Muscle of leg (tissue), 11 donors: ENCODE results near the gene PLEKHA6. TPM values are rescaled to one million over a fixed set of nuclear protein-coding genes. Genes with fewer than 3 reads are reported as not detected.

ENCODE experiments used
- DNase-seq: peaks from one replicate; pipeline ENCODE4 v3.0.0; 2013
- H3K27ac ChIP-seq: one replicate; pipeline ENCODE4 v1.5.1; 2013; ENCODE audit warnings: mild to moderate bottlenecking, low read length, control low read depth
- H3K27me3 ChIP-seq: one replicate; pipeline ENCODE4 v1.6.1; 2013; ENCODE audit warnings: low read length; ENCODE audit not compliant: control insufficient read depth, insufficient read depth
- H3K36me3 ChIP-seq: one replicate; pipeline ENCODE4 v1.6.1; 2013; ENCODE audit warnings: low read length; ENCODE audit not compliant: control insufficient read depth, insufficient read depth
- H3K4me1 ChIP-seq: one replicate; pipeline ENCODE4 v1.6.1; 2013; ENCODE audit warnings: low read length; ENCODE audit not compliant: control insufficient read depth, insufficient read depth
- H3K4me3 ChIP-seq: one replicate; pipeline ENCODE4 v1.5.1; 2013; ENCODE audit warnings: low read length, control low read depth
- H3K9me3 ChIP-seq: replicated peaks from 2 replicates; pipeline ENCODE4 v1.6.1; 2013; ENCODE audit warnings: low read depth, low read length; ENCODE audit not compliant: control insufficient read depth
- WGBS: methylation state at CpG from one replicate; pipeline ENCODE4 v1.1.5; 2013; ENCODE audit warnings: missing lambda C conversion rate; ENCODE audit not compliant: insufficient coverage; 5-methylcytosine and 5-hydroxymethylcytosine counted together
- polyA plus RNA-seq, 8 donors: library from polyadenylated mRNA; unstranded; fragments of 120-200 nt; gene quantifications; one replicate each; pipeline versions ENCODE4 v1.2.1 to v1.2.3, GENCODE V29; 2013; ENCODE audit warnings: inconsistent platforms in 1 of 8, low replicate concordance in 1 of 8; ENCODE audit not compliant: insufficient read length in 8 of 8, insufficient read depth in 1 of 8
- total RNA-seq: library from RNA; stranded (reverse); fragments of 120-200 nt; gene quantifications from one replicate; pipeline ENCODE4 v1.2.4, GENCODE V29; 2013

PLEKHA6 gene
- total and polyA plus RNA-seq, 9 donors = 2.2 to 10.0 (median 4.8) TPM

DNA sequence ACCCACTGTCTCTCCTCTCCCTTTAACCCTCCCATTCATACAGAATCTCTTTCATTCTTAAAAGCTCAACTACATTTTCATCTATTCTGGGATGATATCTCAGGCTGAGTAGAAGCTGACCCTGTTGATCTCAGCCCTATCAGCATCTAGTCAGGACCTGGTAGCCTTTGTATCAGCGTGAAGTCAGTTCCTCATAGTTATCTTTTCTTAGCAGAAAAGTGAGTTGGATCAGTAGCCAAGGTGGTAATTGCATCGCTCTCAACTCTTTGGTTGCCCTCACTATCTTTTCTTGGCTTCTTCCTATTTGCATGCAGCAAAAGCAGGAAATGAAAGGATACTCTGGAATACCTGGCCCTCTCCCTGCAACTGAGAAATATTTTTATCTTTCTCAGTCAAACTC is 132.4 kb downstream of the PLEKHA6 start:
- Histone ChIP-seq H3K9me3 (no peaks in the 10 kb centered on the region), H3K36me3 (no peaks in the 10 kb centered on the region), H3K4me1 (peaks cover 11% of the 10 kb centered on the region), H3K4me3 (no peak overlapping the region), H3K27ac (no peak overlapping the region), H3K27me3 (no peaks in the 10 kb centered on the region)
- no peak for DNase-seq
- 80% methylated on average over 1 of the region's 2 CpGs for WGBS

DNA sequence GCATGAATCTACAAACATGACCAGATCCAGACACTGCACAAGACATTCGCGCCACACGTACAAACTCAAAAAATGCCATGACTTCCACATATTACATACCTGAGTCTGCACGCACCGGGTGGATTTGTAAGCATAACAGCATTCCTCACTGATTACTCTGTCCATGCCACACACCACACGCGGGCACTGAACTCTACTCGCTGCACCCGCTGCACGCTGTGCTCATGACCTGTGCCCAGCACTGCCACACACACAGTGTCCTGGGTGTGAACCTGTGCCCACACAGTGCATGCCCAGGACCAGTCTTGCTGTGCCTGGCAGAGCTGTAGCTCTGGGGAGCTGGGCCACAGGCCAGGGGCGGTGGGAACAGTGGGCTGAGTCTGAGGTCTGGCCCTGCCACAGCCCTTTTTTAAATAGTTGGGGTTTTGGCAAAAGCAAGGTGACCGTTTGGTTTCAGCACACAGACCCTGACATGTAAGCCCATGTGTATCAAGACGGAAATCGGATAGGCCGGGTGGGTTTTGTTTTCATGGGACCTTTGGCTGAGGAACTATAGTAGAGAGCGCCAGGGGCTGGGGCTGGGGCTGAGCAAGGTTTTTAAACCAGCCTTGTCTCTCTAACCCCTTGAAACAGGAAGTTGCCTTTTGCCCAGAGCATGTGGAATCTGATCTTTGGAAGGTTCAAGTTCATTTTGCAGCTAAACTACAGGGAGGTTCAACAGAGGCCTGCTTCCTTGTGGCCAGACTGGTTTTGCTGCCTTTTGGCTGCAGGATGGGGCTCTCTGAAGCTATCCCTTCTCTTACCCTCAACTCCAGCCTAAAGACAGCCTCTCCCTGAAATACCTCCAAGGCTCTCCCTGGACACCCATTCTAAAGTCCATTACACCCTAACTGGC is 133.6 kb downstream of the PLEKHA6 start:
- Histone ChIP-seq H3K27me3 (no peaks in the 10 kb centered on the region), H3K36me3 (no peaks in the 10 kb centered on the region), H3K4me3 (no peak overlapping the region), H3K4me1 (peaks cover 12% of the 10 kb centered on the region), H3K9me3 (no peaks in the 10 kb centered on the region), H3K27ac (no peak overlapping the region)
- DNase-seq = no peak
- 70% methylated on average over 14 of the region's 16 CpGs for WGBS

DNA sequence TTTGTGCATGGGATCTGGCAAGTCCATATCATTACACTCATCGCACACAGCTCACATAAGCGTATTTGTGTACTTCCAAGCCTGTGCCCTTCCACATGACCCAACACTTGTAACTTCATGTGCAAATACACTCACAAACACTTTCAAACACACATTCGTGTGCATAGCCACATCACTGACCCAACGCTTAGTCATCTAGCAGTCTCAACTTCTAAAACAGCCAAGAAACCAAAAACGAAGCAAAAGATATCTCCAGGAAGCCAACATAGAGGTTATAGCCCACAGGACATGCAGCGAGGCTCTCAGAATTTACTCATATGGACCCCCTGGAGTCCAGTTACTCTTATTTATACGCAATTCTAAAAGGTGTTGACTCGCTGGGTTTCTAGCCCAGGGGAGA is 135.1 kb downstream of the PLEKHA6 start:
- no peak for DNase-seq
- Histone ChIP-seq H3K4me3 (no peak overlapping the region), H3K27ac (no peak overlapping the region), H3K36me3 (no peaks in the 10 kb centered on the region), H3K4me1 (peaks cover 12% of the 10 kb centered on the region), H3K27me3 (no peaks in the 10 kb centered on the region), H3K9me3 (no peaks in the 10 kb centered on the region)
- 68% methylated on average over 4 of the region's 8 CpGs for WGBS

DNA sequence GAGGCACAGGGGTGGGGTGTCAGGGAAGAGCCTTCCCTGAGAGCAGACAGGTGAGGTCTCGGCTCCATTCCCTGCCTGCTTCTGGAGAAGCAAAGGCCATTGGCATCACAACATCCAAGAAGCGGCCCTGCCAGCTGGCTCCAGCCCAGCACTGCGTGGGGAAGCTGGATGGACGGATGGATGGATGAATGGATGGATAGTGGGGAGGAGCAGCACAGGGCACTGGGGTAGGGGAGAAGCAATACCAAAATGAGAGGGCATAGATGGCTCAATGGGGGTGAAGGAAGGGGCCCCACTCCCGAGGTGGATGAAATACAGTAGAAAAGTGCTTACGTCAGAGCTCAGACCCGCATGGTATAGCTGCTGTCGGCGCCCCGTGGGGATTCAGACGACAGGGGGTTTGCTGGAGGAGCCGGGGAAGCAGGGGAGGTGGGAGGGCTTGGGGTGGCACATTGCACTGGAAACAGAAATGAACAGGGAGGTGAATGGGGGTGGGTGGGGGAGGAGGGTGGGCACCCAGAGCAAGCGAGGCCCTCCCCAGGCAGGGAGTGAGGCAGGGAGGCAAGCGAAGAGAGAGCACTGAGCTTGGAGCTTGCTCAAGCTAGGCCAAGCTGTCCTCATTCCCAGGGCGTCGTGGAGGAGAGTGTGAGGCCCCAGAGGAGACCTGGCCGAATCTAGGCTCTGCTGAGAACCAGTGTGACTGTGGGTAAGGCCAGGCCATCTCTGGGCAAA is 136.4 kb downstream of the PLEKHA6 start:
- H3K4me1 ChIP-seq = peaks cover 12% of the 10 kb centered on the region
- H3K36me3 ChIP-seq = no peaks in the 10 kb centered on the region
- no peak for DNase-seq
- H3K9me3 ChIP-seq = no peaks in the 10 kb centered on the region
- no peak overlapping the region for H3K27ac ChIP-seq
- WGBS = 55% methylated on average over 8 of the region's 17 CpGs
- no peak overlapping the region for H3K4me3 ChIP-seq
- H3K27me3 ChIP-seq = no peaks in the 10 kb centered on the region

DNA sequence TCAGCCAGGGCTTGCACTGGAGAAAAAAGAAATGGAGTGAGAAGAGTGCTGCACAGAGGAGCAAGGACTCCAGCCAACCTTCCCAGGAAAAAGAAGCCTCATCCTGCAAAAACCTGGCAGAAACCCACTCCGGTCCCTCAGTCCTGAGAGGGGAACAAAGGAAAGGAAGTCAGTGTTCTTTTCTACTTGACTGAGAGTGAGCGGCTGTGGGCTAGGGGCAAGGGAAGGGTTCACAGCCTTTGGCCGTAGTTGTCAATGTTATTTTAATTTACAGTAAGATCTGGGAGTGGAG is 137.0 kb downstream of the PLEKHA6 start:
- no peaks in the 10 kb centered on the region for H3K36me3 ChIP-seq
- peak; percentile 88 for DNase-seq
- 23% methylated on average over 3 of the region's 3 CpGs for WGBS
- no peak overlapping the region for H3K4me3 ChIP-seq
- peaks cover 12% of the 10 kb centered on the region for H3K4me1 ChIP-seq
- H3K27me3 ChIP-seq = peaks cover under 1% of the 10 kb centered on the region
- H3K27ac ChIP-seq = no peak overlapping the region
- H3K9me3 ChIP-seq = no peaks in the 10 kb centered on the region

DNA sequence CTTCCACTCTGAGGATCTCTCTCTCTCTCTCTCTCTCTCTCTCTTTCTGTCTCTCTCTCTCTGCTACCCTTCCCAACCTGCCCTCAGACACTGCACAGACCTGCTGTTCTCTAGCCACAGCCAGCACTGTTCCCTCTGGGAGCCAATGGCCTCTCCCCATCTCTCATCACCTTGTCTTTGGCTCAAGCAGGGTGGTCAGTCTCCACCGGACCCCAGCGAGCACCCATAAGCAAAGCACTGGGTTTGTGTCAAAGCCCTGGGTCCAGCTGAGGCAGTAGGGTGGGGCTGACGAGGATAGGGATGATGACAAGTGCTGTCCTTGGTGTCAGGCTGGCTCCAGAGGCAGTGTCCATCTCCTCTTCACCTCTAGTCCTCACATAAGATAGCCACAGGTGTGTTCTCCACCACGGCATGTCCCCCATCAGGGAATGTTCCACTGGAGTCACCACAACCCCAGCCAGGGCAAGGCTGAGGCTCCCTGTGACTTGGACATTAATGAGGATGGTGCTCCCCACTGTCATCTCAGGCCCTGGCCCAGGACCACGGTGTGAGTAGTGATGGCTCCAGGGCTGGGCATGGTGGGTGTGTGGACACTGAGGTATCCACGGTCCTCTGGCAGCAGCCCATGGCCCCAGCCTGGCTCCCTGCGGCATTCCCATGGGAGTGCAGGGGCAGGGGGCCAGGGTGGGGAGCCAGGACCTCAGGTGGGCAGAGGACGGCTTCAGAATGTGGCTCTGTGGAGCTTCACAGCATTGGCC is 137.5 kb downstream of the PLEKHA6 start:
- H3K27ac ChIP-seq = no peak overlapping the region
- H3K4me1 ChIP-seq = peaks cover 12% of the 10 kb centered on the region
- H3K36me3 ChIP-seq = no peaks in the 10 kb centered on the region
- H3K4me3 ChIP-seq = no peak overlapping the region
- DNase-seq = no peak
- H3K27me3 ChIP-seq = peaks cover 2% of the 10 kb centered on the region
- H3K9me3 ChIP-seq = no peaks in the 10 kb centered on the region
- 57% methylated on average over 3 of the region's 8 CpGs for WGBS

DNA sequence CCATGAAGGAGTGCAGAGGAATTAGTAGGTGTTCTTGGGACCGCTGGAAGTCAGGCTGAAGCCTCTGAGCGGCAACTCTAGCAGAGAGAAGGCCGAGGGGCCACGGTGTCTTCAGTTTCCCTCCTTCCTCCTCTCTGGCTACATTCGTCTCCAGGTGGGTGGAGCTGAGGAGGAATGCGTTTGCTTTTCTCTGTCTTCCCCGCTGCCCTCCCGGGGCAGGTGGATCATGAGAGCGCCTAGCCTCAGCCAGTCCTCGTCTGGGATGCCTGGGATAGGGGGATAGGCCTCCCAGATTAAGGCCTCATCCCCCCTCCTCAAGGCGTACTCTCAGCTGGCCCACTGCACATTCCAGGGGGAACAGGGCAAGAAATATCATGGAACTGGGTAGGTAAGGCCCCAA is 138.5 kb downstream of the PLEKHA6 start:
- Histone ChIP-seq H3K27ac (no peak overlapping the region), H3K27me3 (peaks cover 2% of the 10 kb centered on the region), H3K9me3 (no peaks in the 10 kb centered on the region), H3K4me1 (peaks cover 9% of the 10 kb centered on the region), H3K36me3 (no peaks in the 10 kb centered on the region), H3K4me3 (no peak overlapping the region)
- WGBS = 100% methylated on average over 1 of the region's 11 CpGs
- DNase-seq = no peak

DNA sequence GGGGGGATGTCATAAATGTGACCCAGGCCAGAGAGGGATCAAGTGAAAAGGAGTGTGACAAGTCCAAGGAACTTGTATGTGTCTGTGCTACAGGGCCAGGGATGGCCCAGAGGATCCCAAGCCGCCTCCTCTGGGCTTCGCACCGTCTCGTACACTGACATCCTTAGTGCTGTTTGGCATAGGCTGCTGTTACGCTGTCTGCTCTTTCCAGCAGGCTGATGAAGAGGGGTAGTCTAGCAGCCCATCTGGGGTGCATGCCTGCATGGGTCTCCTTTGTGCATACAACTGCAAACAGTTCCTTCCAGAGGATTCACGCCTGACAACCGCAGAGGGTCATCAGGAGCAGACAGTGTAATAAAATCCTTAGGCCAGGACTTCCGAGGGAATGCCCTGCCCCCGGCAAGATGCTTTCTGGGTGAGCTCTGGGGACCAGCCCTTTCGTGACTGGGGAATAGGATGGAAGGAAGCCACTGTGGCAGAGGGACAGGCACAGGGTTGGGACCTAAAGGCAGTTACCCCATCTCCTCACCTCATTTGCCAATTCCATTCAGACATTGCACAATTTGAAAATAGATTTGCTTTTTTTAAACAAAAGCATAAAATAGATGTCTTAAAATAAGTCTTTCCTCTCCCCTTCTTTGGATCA is 139.6 kb downstream of the PLEKHA6 start:
- Histone ChIP-seq H3K36me3 (no peaks in the 10 kb centered on the region), H3K9me3 (no peaks in the 10 kb centered on the region), H3K4me3 (no peak overlapping the region), H3K4me1 (peaks cover 9% of the 10 kb centered on the region), H3K27ac (no peak overlapping the region), H3K27me3 (peaks cover 2% of the 10 kb centered on the region)
- 85% methylated on average over 5 of the region's 10 CpGs for WGBS
- DNase-seq = no peak

DNA sequence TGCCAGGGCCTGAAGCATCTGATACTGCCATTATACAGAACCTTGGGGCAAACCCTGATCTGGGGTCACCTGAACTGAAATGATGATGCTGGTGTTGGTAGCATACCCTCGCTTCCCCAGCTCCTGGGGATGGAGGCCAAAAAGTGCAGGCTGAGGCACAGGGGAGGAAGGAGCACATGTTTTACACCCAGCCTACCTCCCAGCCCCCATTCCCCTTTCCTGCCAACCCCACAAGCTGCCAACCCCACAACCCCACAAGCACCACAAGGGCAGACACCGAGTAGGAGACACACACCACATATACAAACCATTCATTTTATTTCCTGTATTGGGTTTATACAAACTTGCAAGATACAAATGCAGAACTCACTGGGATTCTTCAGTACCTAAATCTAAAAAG is 141.2 kb downstream of the PLEKHA6 start:
- Histone ChIP-seq H3K27ac (no peak overlapping the region), H3K9me3 (no peaks in the 10 kb centered on the region), H3K36me3 (no peaks in the 10 kb centered on the region), H3K4me3 (no peak overlapping the region), H3K27me3 (peaks cover 10% of the 10 kb centered on the region), H3K4me1 (peaks cover 19% of the 10 kb centered on the region)
- DNase-seq = no peak
- no CpG with 5 or more reads among the region's 2 CpGs for WGBS

DNA sequence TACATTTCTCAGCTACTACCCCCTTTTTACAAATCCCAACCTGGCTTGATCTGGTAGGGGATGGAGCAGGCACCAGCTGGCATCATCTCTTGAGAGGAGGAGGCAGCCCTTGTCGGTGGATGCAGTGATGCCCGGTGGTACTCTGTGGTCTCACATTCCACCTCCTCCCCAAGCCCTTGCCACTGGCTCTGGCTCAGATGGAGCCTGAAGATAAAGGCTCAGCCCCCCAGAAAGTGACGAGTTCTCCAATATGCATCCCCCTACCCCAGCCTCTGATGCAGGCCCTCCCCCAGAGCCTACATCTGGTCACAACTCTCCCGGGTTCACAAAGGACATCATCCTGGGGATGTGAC is 142.1 kb downstream of the PLEKHA6 start:
- Histone ChIP-seq H3K27me3 (peaks cover 13% of the 10 kb centered on the region), H3K4me3 (no peak overlapping the region), H3K36me3 (no peaks in the 10 kb centered on the region), H3K4me1 (peaks cover 14% of the 10 kb centered on the region), H3K9me3 (no peaks in the 10 kb centered on the region), H3K27ac (no peak overlapping the region)
- no peak for DNase-seq
- 49% methylated on average over 2 of the region's 4 CpGs for WGBS
